Mesenchymal stem cell (in vitro differentiated cells and primary cell): ENCODE results near the gene GHRHR.
A peak's percentile ranks its signal among the peaks of the same experiment; 100 is the strongest.

Experiments
- DNase-seq: peaks from one replicate; pipeline ENCODE4 v3.0.0-alpha.2; 2013
- H2AFZ ChIP-seq: one replicate; pipeline ENCODE4 v1.6.1; 2013; ENCODE audit warnings: low read depth, mild to moderate bottlenecking, control low read depth, inconsistent platforms, low read length, moderate library complexity
- H2AK5ac ChIP-seq: 2 replicates; pipeline ENCODE4 v1.6.1; 2013; ENCODE audit warnings: low read length, moderate library complexity, mild to moderate bottlenecking, inconsistent platforms; ENCODE audit not compliant: severe bottlenecking
- H2BK120ac ChIP-seq: one replicate; pipeline ENCODE4 v1.6.1; 2013; ENCODE audit warnings: low read depth, mild to moderate bottlenecking, inconsistent platforms, low read length, moderate library complexity
- H2BK12ac ChIP-seq, 2 experiments: one replicate each; pipeline ENCODE4 v1.6.1; 2013; ENCODE audit warnings: inconsistent platforms in 2 of 2, low read length in 2 of 2, mild to moderate bottlenecking in 2 of 2, moderate library complexity in 2 of 2, control low read depth in 1 of 2
- H2BK15ac ChIP-seq: one replicate; pipeline ENCODE4 v1.6.1; 2013; ENCODE audit warnings: mild to moderate bottlenecking, low read depth, inconsistent platforms; ENCODE audit not compliant: poor library complexity, severe bottlenecking
- H2BK5ac ChIP-seq: 2 replicates; pipeline ENCODE4 v1.6.1; 2013; ENCODE audit warnings: low read depth, mild to moderate bottlenecking, low read length, control low read depth, inconsistent platforms; ENCODE audit not compliant: poor library complexity, severe bottlenecking
- H3K14ac ChIP-seq, 2 experiments: one replicate each; pipeline ENCODE4 v1.6.1; 2013; ENCODE audit warnings: inconsistent platforms in 2 of 2, low read length in 2 of 2, control low read depth in 1 of 2, mild to moderate bottlenecking in 1 of 2, moderate library complexity in 1 of 2
- H3K18ac ChIP-seq, 2 experiments: one replicate each; pipeline ENCODE4 v1.6.1; 2013; ENCODE audit warnings: inconsistent platforms in 2 of 2, low read length in 2 of 2, control low read depth in 1 of 2, low read depth in 1 of 2, mild to moderate bottlenecking in 1 of 2
- H3K23ac ChIP-seq, 2 experiments: one replicate each; pipeline ENCODE4 v1.6.1; 2013; ENCODE audit warnings: inconsistent platforms in 2 of 2, low read length in 2 of 2, mild to moderate bottlenecking in 2 of 2, moderate library complexity in 2 of 2, control low read depth in 1 of 2
- H3K27ac ChIP-seq: 2 replicates; pipeline ENCODE4 v1.5.1; 2013; ENCODE audit warnings: mild to moderate bottlenecking, moderate library complexity, low read length, control low read depth, inconsistent platforms; ENCODE audit not compliant: poor library complexity, severe bottlenecking
- H3K27me3 ChIP-seq, 2 experiments: 2 replicates each; pipeline versions ENCODE4 v1.6.1 to v1.7.0; 2013; ENCODE audit warnings: low read length in 2 of 2, mild to moderate bottlenecking in 2 of 2, moderate library complexity in 2 of 2, control low read depth in 1 of 2, inconsistent platforms in 1 of 2; ENCODE audit not compliant: control insufficient read depth in 1 of 2, insufficient read depth in 1 of 2
- H3K36me3 ChIP-seq, 2 experiments: 2 replicates each; pipeline versions ENCODE4 v1.6.1 to v1.7.0; 2013; ENCODE audit warnings: low read length in 2 of 2, control low read depth in 1 of 2, inconsistent platforms in 1 of 2, low read depth in 1 of 2, mild to moderate bottlenecking in 1 of 2; ENCODE audit not compliant: insufficient read depth in 2 of 2, control insufficient read depth in 1 of 2
- H3K4ac ChIP-seq, 2 experiments: one replicate each; pipeline ENCODE4 v1.6.1; 2013; ENCODE audit warnings: inconsistent platforms in 2 of 2, low read length in 2 of 2, mild to moderate bottlenecking in 2 of 2, moderate library complexity in 2 of 2, control low read depth in 1 of 2, low read depth in 1 of 2
- H3K4me1 ChIP-seq: 2 replicates; pipeline ENCODE4 v1.6.1; 2013; ENCODE audit warnings: low read depth, low read length, control low read depth; ENCODE audit not compliant: control insufficient read depth, insufficient read depth
- H3K4me2 ChIP-seq: 2 replicates; pipeline ENCODE4 v1.6.1; 2013; ENCODE audit warnings: low read length, mild to moderate bottlenecking, inconsistent platforms; ENCODE audit not compliant: poor library complexity, severe bottlenecking
- H3K4me3 ChIP-seq, 2 experiments: 2 replicates each; pipeline versions ENCODE4 v1.5.1 to v1.7.0; 2013; ENCODE audit warnings: low read length in 2 of 2, mild to moderate bottlenecking in 2 of 2, control low read depth in 1 of 2, low read depth in 1 of 2; ENCODE audit not compliant: insufficient read depth in 1 of 2
- H3K79me1 ChIP-seq: replicated peaks from 2 replicates; pipeline ENCODE4 v1.6.1; 2013; ENCODE audit warnings: mild to moderate bottlenecking, control low read depth, low read length, inconsistent platforms; ENCODE audit not compliant: poor library complexity, severe bottlenecking
- H3K9ac ChIP-seq: 2 replicates; pipeline ENCODE4 v1.7.0; 2013; ENCODE audit warnings: mild to moderate bottlenecking, low read length, moderate library complexity
- H3K9me3 ChIP-seq: 2 replicates; pipeline ENCODE4 v1.7.0; 2013; ENCODE audit warnings: mild to moderate bottlenecking, low read length; ENCODE audit not compliant: control insufficient read depth
- H4K8ac ChIP-seq: one replicate; pipeline ENCODE4 v1.6.1; 2013; ENCODE audit warnings: inconsistent platforms, mild to moderate bottlenecking, low read length, moderate library complexity
- H4K91ac ChIP-seq: one replicate; pipeline ENCODE4 v1.6.1; 2013; ENCODE audit warnings: mild to moderate bottlenecking, low read length, inconsistent platforms
- WGBS: methylation state at CpG from one replicate; pipeline ENCODE4 v1.1.7; 2013; ENCODE audit warnings: mixed read lengths; 5-methylcytosine and 5-hydroxymethylcytosine counted together

GHRHR gene

DNA sequence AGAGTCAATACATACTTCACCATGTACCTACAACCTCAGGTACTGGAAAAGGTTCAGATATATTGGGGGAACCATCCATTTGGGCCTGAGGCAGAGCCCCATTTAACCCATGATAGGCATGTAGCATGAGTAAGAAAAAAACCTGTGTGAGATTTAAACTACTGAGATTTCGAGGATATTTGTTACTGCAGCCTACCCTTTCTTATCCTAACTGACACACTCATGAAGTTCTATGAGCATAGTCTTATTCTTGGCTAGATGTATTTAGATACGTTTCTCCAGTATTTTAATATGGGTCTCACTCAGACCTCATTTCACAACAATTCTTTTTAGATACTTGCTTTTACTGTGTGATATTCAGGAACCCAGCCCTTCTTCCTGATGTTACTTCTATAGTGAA, 39.3 kb downstream of the GHRHR start:
- H3K4ac ChIP-seq = no peak overlapping the region
- peak overlapping the region in 1 of 2 experiments; percentile 8 for H3K4me3 ChIP-seq
- H4K8ac ChIP-seq = no peak overlapping the region
- no peak overlapping the region for H3K14ac ChIP-seq
- no peak overlapping the region for H2AK5ac ChIP-seq
- peaks cover 0 to 44% of the 10 kb centered on the region in 2 experiments for H3K27me3 ChIP-seq
- no peak overlapping the region for H3K23ac ChIP-seq
- no peak overlapping the region for H3K4me2 ChIP-seq
- no peak overlapping the region for H2BK5ac ChIP-seq
- H3K79me1 ChIP-seq = no peaks in the 10 kb centered on the region
- no peaks in the 10 kb centered on the region for H3K4me1 ChIP-seq
- peaks cover 3% of the 10 kb centered on the region for H3K9me3 ChIP-seq
- WGBS = no CpG with 5 or more reads among the region's 2 CpGs
- no peaks in the 10 kb centered on the region for H3K36me3 ChIP-seq
- no peak overlapping the region for H2BK15ac ChIP-seq
- no peak overlapping the region for H2AFZ ChIP-seq
- DNase-seq = no peak
- no peak overlapping the region for H2BK120ac ChIP-seq
- no peak overlapping the region for H4K91ac ChIP-seq
- H3K27ac ChIP-seq = no peak overlapping the region
- no peak overlapping the region for H3K9ac ChIP-seq
- no peak overlapping the region for H2BK12ac ChIP-seq
- H3K18ac ChIP-seq = no peak overlapping the region

DNA sequence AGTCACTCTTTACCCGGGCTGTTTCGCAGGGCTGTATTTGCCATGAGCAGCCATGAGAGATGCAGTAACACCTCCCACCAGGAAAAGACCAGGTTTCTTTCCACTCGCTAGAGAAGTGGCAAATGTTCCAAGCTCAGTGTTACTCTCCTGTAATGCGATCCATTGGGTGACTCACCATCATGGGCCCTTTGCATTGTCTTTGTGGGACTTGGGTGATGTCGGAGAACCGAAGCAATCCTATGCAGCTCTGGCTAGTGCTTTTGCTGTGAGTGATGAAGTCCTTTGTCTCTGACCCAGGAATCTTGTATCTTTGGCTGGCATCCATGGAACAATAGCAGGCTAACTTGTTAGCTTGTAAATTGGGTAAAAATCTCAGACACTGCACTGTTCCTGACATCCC, 40.0 kb downstream of the GHRHR start:
- H2AFZ ChIP-seq = no peak overlapping the region
- no peak overlapping the region for H3K4me2 ChIP-seq
- H3K4ac ChIP-seq = no peak overlapping the region
- H3K36me3 ChIP-seq = no peaks in the 10 kb centered on the region
- no peak overlapping the region for H3K23ac ChIP-seq
- no peak overlapping the region for H2BK5ac ChIP-seq
- peaks cover 3% of the 10 kb centered on the region for H3K9me3 ChIP-seq
- WGBS = 90% methylated on average over 6 of the region's 6 CpGs
- H4K91ac ChIP-seq = no peak overlapping the region
- no peak overlapping the region for H2BK120ac ChIP-seq
- no peaks in the 10 kb centered on the region for H3K79me1 ChIP-seq
- no peak overlapping the region for H3K18ac ChIP-seq
- no peak overlapping the region for H3K9ac ChIP-seq
- H3K27me3 ChIP-seq = peaks cover 0 to 46% of the 10 kb centered on the region in 2 experiments
- no peak overlapping the region for H2BK12ac ChIP-seq
- no peak overlapping the region for H3K4me3 ChIP-seq
- DNase-seq = no peak
- no peak overlapping the region for H3K14ac ChIP-seq
- no peak overlapping the region for H4K8ac ChIP-seq
- H2AK5ac ChIP-seq = no peak overlapping the region
- no peak overlapping the region for H2BK15ac ChIP-seq
- no peaks in the 10 kb centered on the region for H3K4me1 ChIP-seq
- no peak overlapping the region for H3K27ac ChIP-seq

DNA sequence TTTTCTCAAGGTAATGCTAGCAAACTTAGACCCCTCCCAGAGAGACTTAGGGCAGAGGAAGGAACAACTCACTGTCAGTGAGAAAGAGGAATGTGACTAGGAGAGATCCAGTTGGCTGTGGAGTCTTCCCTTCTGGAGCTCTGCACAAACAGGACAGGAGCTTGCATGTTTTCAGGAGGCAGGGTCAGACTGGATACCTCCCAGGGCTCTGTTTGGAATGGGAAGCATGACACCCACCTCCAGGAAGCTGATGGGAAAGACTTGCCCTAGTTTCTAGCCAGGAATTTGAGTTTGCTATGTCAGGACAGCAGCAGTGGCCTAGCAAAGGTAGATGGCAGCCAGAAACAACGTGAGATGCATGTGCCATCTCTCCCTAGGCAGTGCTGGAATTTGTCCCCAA, 40.6 kb downstream of the GHRHR start:
- no peak overlapping the region for H3K27ac ChIP-seq
- no peak overlapping the region for H3K14ac ChIP-seq
- H3K18ac ChIP-seq = no peak overlapping the region
- no peak for DNase-seq
- no peaks in the 10 kb centered on the region for H3K79me1 ChIP-seq
- no peak overlapping the region for H2BK5ac ChIP-seq
- no peak overlapping the region for H3K4me2 ChIP-seq
- no peak overlapping the region for H4K91ac ChIP-seq
- peaks cover 3% of the 10 kb centered on the region for H3K9me3 ChIP-seq
- H3K4ac ChIP-seq = no peak overlapping the region
- H3K36me3 ChIP-seq = no peaks in the 10 kb centered on the region
- H3K23ac ChIP-seq = no peak overlapping the region
- no peak overlapping the region for H3K9ac ChIP-seq
- no CpG with 5 or more reads among the region's 1 CpG for WGBS
- no peak overlapping the region for H2BK120ac ChIP-seq
- no peak overlapping the region for H3K4me3 ChIP-seq
- H3K4me1 ChIP-seq = no peaks in the 10 kb centered on the region
- H4K8ac ChIP-seq = no peak overlapping the region
- H2AFZ ChIP-seq = no peak overlapping the region
- H3K27me3 ChIP-seq = peaks cover 0 to 52% of the 10 kb centered on the region in 2 experiments
- no peak overlapping the region for H2BK15ac ChIP-seq
- H2BK12ac ChIP-seq = no peak overlapping the region
- H2AK5ac ChIP-seq = no peak overlapping the region

DNA sequence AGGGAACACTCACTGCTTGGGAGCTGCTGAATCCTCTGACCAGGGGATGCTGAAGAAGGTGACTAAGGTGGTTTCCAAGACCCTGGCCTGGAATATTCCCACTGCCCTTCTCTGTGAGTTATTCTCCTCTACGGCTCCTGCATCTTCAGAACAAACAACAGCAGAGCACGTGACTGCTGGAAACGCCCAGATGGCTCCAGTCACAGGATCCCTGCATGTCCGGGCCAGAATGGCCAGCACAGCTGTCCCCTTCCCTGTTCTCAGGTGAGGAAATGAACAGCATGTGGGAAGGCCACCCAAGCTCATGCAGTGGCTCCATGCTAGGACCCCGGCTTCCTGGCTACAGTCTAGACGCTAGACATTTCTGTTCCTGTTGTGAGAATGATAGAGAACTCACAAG, 43.1 kb downstream of the GHRHR start:
- Histone ChIP-seq H3K18ac (no peak overlapping the region), H2BK12ac (no peak overlapping the region), H3K4me1 (no peaks in the 10 kb centered on the region), H2BK120ac (no peak overlapping the region), H3K79me1 (no peaks in the 10 kb centered on the region), H3K9me3 (peaks cover 16% of the 10 kb centered on the region), H3K9ac (no peak overlapping the region), H4K91ac (no peak overlapping the region), H3K27ac (no peak overlapping the region), H3K4me2 (no peak overlapping the region), H3K27me3 (peaks cover 0 to 48% of the 10 kb centered on the region in 2 experiments), H2AFZ (no peak overlapping the region), H2AK5ac (no peak overlapping the region), H2BK5ac (no peak overlapping the region), H3K4me3 (no peak overlapping the region), H3K4ac (no peak overlapping the region), H4K8ac (no peak overlapping the region), H3K14ac (no peak overlapping the region), H2BK15ac (no peak overlapping the region), H3K36me3 (no peaks in the 10 kb centered on the region), H3K23ac (no peak overlapping the region)
- no peak for DNase-seq
- 83% methylated on average over 6 of the region's 6 CpGs for WGBS
